ENCODE results near the gene ADCY6.

The ADCY6 gene

DNA sequence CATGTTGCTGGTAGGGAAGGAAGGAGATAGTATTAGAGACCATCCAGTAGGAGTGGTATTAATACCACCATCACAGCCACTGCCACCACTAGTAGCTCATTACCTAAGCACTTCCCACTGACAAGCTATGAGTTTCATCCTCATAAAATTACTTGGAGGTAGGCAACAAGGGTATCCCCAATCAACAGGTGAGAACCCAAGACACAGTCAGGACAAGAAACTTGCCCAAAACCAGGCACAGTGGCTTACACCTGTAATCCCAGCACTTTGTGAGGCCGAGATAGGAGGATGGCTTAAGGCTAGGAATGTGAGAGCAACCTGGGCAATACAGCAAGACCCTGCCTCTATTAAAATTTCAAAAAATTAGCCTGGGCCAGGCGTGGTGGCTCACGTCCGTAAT lies 5.5 kb downstream of the ADCY6 start:
- Histone ChIP-seq H3K27ac (ENCODE audit: insufficient read depth, low read length, poor library complexity, severe bottlenecking) (no peak overlapping the region), H3K9me3 (ENCODE audit: control insufficient read depth, low read length) (no peaks in the 10 kb centered on the region), H3K4me3 (ENCODE audit: insufficient read depth, low read depth, low read length, poor library complexity, severe bottlenecking) (no peak overlapping the region), H3K4me1 (ENCODE audit: control insufficient read depth, insufficient read depth, low read length, poor library complexity, severe bottlenecking) (peaks cover 3% of the 10 kb centered on the region), H3K27me3 (replicated peaks; ENCODE audit: control insufficient read depth, insufficient read depth, low read length, poor library complexity, severe bottlenecking) (peaks cover 8% of the 10 kb centered on the region), H3K36me3 (ENCODE audit: control insufficient read depth, insufficient read depth, low read length) (no peaks in the 10 kb centered on the region)
- no peak for DNase-seq

DNA sequence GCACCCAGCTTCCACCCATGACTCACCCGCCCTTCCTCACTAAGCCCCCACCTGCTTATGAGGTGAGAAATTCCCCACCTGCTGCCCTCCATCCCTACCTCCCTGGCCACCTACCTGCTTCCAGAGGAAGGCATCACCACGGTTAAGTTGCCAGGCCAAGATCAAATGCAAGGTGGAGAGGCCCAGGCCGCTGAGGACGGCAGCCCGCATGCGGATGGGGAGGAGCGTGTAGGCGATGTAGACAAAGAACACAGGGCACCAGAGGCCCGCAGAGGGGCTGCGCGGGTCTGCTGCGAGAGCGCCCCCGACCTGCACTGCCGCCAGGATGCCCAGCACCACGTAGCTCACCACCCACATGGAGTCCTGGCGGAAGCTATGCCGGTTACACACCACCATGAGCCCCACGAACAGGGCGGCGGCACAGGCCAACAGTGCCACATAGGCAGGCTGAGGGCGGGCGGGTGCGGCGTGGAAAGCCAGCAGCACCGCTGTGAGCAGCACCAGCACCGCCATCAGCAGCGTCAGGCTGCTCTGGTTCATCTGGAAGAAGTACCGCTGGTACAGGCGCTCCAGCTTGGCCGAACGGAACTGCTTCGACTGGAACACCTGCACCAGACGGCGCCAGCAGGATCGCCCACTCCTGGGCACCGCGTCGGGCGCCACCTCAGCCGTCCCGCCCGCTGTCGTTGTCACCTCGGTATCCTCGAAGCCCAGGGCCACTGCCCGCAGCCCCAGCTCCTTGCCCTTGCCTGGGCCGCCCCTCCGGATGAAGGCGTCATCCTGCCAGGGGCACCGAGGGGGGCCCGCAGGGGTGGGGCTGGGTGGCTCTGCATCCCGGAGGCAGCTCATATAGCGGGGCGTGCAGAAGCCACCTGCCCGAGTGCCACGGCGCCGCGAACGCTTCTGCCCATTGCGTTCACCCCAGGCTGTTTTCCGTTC lies 6.2 kb downstream of the ADCY6 start:
- Histone ChIP-seq H3K4me1 (ENCODE audit: control insufficient read depth, insufficient read depth, low read length, poor library complexity, severe bottlenecking) (no peaks in the 10 kb centered on the region), H3K36me3 (ENCODE audit: control insufficient read depth, insufficient read depth, low read length) (no peaks in the 10 kb centered on the region), H3K27me3 (replicated peaks; ENCODE audit: control insufficient read depth, insufficient read depth, low read length, poor library complexity, severe bottlenecking) (peaks cover 1% of the 10 kb centered on the region), H3K9me3 (ENCODE audit: control insufficient read depth, low read length) (no peaks in the 10 kb centered on the region), H3K27ac (ENCODE audit: insufficient read depth, low read length, poor library complexity, severe bottlenecking) (no peak overlapping the region), H3K4me3 (ENCODE audit: insufficient read depth, low read depth, low read length, poor library complexity, severe bottlenecking) (no peak overlapping the region)
- DNase-seq, result no peak

DNA sequence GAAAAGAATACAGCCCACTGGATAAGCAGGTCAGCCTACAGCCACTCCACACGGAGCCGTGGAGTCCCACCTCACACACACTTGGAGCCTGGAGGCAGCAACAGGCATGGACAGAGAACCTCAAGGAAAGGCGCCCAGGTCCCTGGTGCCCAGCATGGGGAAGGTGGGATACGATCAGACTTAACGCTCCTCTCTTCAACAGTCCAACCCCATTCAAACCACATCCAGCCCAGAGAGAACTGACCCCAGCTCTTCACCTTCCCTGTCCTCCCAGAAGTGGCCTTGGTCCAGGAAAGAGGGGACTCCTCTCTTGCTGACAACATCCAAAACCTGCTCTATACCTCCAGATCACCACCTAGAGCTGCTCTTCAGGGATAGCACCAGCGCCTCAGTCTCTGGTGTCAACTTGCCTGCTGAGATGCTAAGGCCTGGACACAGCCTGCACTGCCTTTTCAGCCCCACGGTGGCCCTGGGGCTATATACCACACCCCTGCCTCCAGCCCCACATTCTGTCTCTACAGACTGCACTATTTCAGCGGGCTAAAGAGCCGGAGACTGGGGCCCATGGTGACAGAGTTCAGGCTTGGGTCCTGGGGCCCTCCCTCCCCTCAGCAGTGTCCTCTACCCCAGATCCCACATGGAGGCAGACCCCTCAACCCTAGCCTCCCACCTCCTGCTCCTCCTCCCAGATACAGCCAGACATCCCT lies 7.0 kb downstream of the ADCY6 start:
- Histone ChIP-seq H3K27ac (ENCODE audit: insufficient read depth, low read length, poor library complexity, severe bottlenecking) (no peak overlapping the region), H3K4me3 (ENCODE audit: insufficient read depth, low read depth, low read length, poor library complexity, severe bottlenecking) (no peak overlapping the region), H3K4me1 (ENCODE audit: control insufficient read depth, insufficient read depth, low read length, poor library complexity, severe bottlenecking) (no peaks in the 10 kb centered on the region), H3K27me3 (replicated peaks; ENCODE audit: control insufficient read depth, insufficient read depth, low read length, poor library complexity, severe bottlenecking) (no peaks in the 10 kb centered on the region), H3K36me3 (ENCODE audit: control insufficient read depth, insufficient read depth, low read length) (no peaks in the 10 kb centered on the region), H3K9me3 (ENCODE audit: control insufficient read depth, low read length) (no peaks in the 10 kb centered on the region)
- no peak for DNase-seq

DNA sequence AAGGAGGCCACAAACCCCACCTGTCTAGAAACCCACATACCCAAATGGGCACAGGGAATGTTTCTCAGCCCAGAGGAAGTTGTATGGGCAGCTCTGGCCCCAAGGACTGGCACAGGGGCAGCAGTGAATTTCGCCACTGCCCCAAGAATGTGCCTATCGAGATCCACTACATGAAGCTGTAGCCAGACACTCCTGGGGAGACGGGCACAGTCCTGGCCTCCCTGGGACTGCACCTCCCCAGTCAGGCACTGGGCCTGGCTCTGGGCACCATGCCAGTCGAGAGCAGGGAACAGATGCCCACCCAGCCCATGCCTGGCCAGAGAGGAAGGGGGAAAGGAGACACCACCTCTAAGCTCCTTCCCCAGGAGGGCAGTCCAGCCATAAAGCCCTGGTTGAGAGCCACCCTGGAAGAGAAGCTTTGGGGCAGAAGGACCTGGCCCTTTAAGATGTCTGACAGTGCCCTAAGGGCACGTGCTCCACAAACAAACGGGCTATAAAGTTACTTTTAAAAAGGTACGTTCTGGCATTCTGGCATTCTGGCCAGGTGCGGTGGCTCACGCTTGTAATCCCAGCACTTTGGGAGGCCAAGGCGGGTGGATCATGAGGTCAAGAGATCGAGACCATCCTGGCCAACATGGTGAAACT lies 8.4 kb downstream of the ADCY6 start:
- no peak overlapping the region for H3K27ac ChIP-seq (ENCODE audit: insufficient read depth, low read length, poor library complexity, severe bottlenecking)
- H3K27me3 ChIP-seq (replicated peaks; ENCODE audit: control insufficient read depth, insufficient read depth, low read length, poor library complexity, severe bottlenecking), result no peaks in the 10 kb centered on the region
- no peak for DNase-seq
- H3K9me3 ChIP-seq (ENCODE audit: control insufficient read depth, low read length), result no peaks in the 10 kb centered on the region
- no peaks in the 10 kb centered on the region for H3K4me1 ChIP-seq (ENCODE audit: control insufficient read depth, insufficient read depth, low read length, poor library complexity, severe bottlenecking)
- no peaks in the 10 kb centered on the region for H3K36me3 ChIP-seq (ENCODE audit: control insufficient read depth, insufficient read depth, low read length)
- H3K4me3 ChIP-seq (ENCODE audit: insufficient read depth, low read depth, low read length, poor library complexity, severe bottlenecking), result no peak overlapping the region

DNA sequence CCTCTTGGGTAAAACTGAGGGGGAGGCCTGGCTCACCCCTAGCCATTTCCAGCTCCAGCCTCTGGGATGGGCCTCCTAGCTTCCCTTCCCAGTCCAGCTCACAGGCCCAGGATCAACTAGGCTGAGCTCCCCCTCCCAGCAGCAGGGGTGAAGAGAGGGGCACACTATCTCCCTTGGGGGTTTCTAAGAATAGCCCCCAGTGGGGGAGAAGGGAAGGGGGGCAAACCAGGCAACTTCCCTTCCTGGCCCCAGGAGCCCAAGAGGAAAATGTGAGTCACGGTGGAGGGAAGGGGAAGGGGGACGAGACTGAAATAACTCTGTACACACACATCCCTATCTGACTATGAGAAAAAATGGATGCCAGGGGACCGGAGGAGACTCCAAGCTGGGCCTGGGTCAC lies 9.0 kb downstream of the ADCY6 start:
- no peak for DNase-seq

DNA sequence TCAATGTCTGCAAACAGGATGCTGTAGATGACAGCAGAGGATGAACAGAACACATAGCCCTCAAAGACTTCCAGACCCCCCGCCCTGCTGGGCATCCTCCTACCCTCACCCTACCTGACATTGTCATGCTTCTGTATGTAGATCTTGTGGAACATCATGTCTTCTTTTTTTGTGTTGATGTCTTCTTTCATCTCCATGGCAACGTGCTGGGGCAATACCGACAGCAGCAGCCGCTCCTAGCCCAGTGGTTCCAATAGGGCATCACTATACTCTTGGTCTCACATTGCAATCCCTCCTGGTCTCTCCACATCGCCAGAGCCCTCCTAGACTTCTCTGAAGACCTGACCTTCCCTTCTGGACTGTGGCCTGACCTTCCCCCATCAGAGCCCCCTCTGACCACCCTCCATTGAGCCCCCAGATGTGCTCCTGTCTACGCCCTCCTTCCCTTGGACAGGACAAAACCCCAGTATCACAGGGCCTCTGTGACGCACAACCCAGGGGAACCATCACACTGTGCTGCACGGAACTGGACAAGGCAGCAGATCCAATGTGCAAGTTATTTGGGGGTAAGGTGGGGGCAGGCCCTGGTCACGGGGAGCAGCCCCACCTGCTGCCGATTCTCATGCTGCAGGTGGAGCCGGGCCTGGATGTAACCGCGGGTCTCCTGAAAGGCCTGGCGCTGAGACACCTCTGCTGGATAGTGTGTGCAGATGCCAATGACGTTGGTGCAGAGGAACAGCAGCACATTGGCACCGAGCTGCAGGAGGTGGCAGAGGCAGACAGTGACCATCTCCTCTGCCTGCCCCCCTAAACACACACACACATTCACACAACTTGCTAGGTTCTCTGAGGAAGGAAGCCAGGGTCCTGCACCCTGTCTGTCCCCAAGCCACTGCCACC lies 11.1 kb downstream of the ADCY6 start:
- H3K9me3 ChIP-seq (ENCODE audit: control insufficient read depth, low read length), result no peaks in the 10 kb centered on the region
- H3K27me3 ChIP-seq (replicated peaks; ENCODE audit: control insufficient read depth, insufficient read depth, low read length, poor library complexity, severe bottlenecking), result no peaks in the 10 kb centered on the region
- H3K36me3 ChIP-seq (ENCODE audit: control insufficient read depth, insufficient read depth, low read length), result no peaks in the 10 kb centered on the region
- H3K4me3 ChIP-seq (ENCODE audit: insufficient read depth, low read depth, low read length, poor library complexity, severe bottlenecking), result no peak overlapping the region
- H3K27ac ChIP-seq (ENCODE audit: insufficient read depth, low read length, poor library complexity, severe bottlenecking), result no peak overlapping the region
- H3K4me1 ChIP-seq (ENCODE audit: control insufficient read depth, insufficient read depth, low read length, poor library complexity, severe bottlenecking), result no peaks in the 10 kb centered on the region
- DNase-seq, result no peak

More for the DNA sequence above, 9.0 kb downstream of the ADCY6 start:
- no peaks in the 10 kb centered on the region for H3K27me3 ChIP-seq (replicated peaks; ENCODE audit: control insufficient read depth, insufficient read depth, low read length, poor library complexity, severe bottlenecking)
- no peak overlapping the region for H3K27ac ChIP-seq (ENCODE audit: insufficient read depth, low read length, poor library complexity, severe bottlenecking)
- H3K4me1 ChIP-seq (ENCODE audit: control insufficient read depth, insufficient read depth, low read length, poor library complexity, severe bottlenecking), result no peaks in the 10 kb centered on the region
- H3K9me3 ChIP-seq (ENCODE audit: control insufficient read depth, low read length), result no peaks in the 10 kb centered on the region
- no peak overlapping the region for H3K4me3 ChIP-seq (ENCODE audit: insufficient read depth, low read depth, low read length, poor library complexity, severe bottlenecking)
- H3K36me3 ChIP-seq (ENCODE audit: control insufficient read depth, insufficient read depth, low read length), result no peaks in the 10 kb centered on the region

DNA sequence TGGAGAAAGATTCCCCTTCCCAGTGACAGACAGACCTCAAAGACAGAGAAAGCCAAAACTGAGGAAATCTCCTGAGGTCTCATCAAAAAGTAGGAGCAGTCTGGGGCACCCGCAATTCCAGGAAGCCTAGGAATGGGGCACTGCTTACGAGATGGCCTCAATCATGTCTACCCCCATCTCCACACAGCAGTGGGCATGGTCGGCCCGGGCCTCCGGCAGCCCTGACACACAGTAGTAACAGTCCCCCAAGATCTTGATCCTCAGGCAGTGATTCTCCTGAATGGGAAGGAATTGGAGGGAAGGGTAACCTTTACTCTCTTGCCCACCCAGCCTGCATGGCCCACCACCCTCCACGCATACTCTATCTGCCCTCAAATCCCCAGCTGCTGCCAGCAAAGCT lies 11.9 kb downstream of the ADCY6 start:
- DNase-seq, result no peak
- Histone ChIP-seq H3K36me3 (ENCODE audit: control insufficient read depth, insufficient read depth, low read length) (no peaks in the 10 kb centered on the region), H3K27ac (ENCODE audit: insufficient read depth, low read length, poor library complexity, severe bottlenecking) (no peak overlapping the region), H3K27me3 (replicated peaks; ENCODE audit: control insufficient read depth, insufficient read depth, low read length, poor library complexity, severe bottlenecking) (no peaks in the 10 kb centered on the region), H3K4me1 (ENCODE audit: control insufficient read depth, insufficient read depth, low read length, poor library complexity, severe bottlenecking) (no peaks in the 10 kb centered on the region), H3K4me3 (ENCODE audit: insufficient read depth, low read depth, low read length, poor library complexity, severe bottlenecking) (no peak overlapping the region), H3K9me3 (ENCODE audit: control insufficient read depth, low read length) (no peaks in the 10 kb centered on the region)

DNA sequence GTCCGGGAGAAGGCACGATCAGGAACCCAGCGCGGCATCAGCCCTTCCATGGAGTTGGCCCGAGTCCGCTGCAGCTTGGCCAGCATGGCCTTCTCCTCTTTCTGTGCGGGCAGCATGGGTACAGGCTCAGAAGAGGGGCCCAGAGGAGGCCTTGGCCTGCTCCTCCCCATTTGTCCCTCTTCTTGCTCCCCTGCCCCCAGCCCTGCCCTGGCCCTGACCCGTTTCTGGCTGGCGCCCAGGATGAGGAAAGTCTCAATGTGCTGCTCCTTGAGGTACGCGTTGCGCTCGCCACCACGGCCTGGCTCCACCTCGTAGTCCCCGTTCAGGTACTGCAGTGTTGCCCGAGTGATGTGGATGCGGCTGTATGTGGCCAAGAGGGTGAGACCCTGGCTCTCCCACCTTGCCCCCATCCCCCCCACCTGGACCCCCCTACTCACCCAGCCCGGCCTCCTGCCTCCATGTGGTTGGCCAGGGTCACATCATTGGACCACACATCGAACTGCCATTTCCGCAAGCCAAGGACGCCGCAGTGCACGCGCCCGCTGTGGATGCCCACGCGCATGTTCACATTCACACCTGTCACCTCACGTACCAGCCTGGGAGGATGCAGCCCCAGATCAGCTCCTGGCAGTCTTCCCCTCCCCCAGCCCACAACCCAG lies 12.8 kb downstream of the ADCY6 start:
- DNase-seq, result no peak
- Histone ChIP-seq H3K4me3 (ENCODE audit: insufficient read depth, low read depth, low read length, poor library complexity, severe bottlenecking) (no peak overlapping the region), H3K4me1 (ENCODE audit: control insufficient read depth, insufficient read depth, low read length, poor library complexity, severe bottlenecking) (no peaks in the 10 kb centered on the region), H3K27ac (ENCODE audit: insufficient read depth, low read length, poor library complexity, severe bottlenecking) (no peak overlapping the region), H3K9me3 (ENCODE audit: control insufficient read depth, low read length) (no peaks in the 10 kb centered on the region), H3K36me3 (ENCODE audit: control insufficient read depth, insufficient read depth, low read length) (no peaks in the 10 kb centered on the region), H3K27me3 (replicated peaks; ENCODE audit: control insufficient read depth, insufficient read depth, low read length, poor library complexity, severe bottlenecking) (no peaks in the 10 kb centered on the region)

DNA sequence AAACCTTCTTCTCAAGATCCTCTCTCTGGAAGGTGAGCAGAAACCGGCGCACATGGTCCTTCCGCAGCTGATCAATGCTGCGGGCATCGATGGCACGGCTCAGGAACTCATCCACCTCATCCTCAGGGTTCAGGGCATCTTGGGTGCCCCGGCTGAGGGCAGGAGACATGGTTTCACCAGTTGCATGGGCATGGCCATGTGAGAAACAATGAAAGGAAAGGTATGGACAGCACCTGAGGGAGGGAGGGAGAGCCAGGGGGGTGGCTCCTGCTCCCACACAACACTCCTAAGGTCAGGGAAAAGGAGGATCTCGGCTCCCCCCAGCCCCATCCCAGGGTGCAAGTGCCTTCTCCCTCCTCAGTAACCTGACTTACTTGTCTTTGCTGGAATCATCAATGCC lies 13.6 kb downstream of the ADCY6 start:
- no peak for DNase-seq
- Histone ChIP-seq H3K27ac (ENCODE audit: insufficient read depth, low read length, poor library complexity, severe bottlenecking) (no peak overlapping the region), H3K4me3 (ENCODE audit: insufficient read depth, low read depth, low read length, poor library complexity, severe bottlenecking) (no peak overlapping the region), H3K36me3 (ENCODE audit: control insufficient read depth, insufficient read depth, low read length) (no peaks in the 10 kb centered on the region), H3K4me1 (ENCODE audit: control insufficient read depth, insufficient read depth, low read length, poor library complexity, severe bottlenecking) (no peaks in the 10 kb centered on the region), H3K27me3 (replicated peaks; ENCODE audit: control insufficient read depth, insufficient read depth, low read length, poor library complexity, severe bottlenecking) (no peaks in the 10 kb centered on the region), H3K9me3 (ENCODE audit: control insufficient read depth, low read length) (no peaks in the 10 kb centered on the region)
